Right ventricle myocardium inferior (tissue), 1 donor: ENCODE results near the gene CALU. TPM values are rescaled to one million over a fixed set of nuclear protein-coding genes. Genes with fewer than 3 reads are reported as not detected.
A peak's percentile ranks its signal among the peaks of the same experiment; 100 is the strongest.

ENCODE experiments used
- ATAC-seq: fragments of 200-7000 bp; cut with Tn5 transposase; one replicate; pipeline ENCODE4 v1.9.1; 2020; ENCODE audit warnings: mild to moderate bottlenecking, moderate library complexity
- DNase-seq: peaks from one replicate; pipeline ENCODE4 v3.0.0; 2021; ENCODE audit errors: missing footprints
- intact Hi-C: fragments of 100-400 bp; cut with DNase I; formaldehyde crosslinking; loops from one replicate; pipeline ENCODE4 v1.11.0; 2022
- long read RNA-seq: library from polyadenylated mRNA; unstranded; transcript quantifications from one replicate; pipeline ENCODE4 v2.0.0, GENCODE V29; 2021
- total RNA-seq: library from RNA; stranded (reverse); fragmentation: NEBNext Ultra II Directional; extraction: Animal tissue kit (Norgen Biotek cat#: 25700); gene quantifications from one replicate; pipeline ENCODE4 v1.2.1, GENCODE V29; 2021
- donor health status: DM: no; HTN: yes; CAD: no; lungs with severe emphysema.

CALU gene
- total RNA-seq: 183 TPM
- long read RNA-seq, transcript CALU-202 (7 exons, 2,438 nt): minor isoform, 45 of 283 reads
- long read RNA-seq, transcript CALU-201 (7 exons, 3,357 nt): major isoform, 217 of 283 reads
- long read RNA-seq, partial matches to known transcripts: 13 of 283 reads
- long read RNA-seq, other reads (novel, unspliced or antisense): 6 of 283 reads

GRCh38 chr7:128739048-128739962 is at the start of gene CALU:
CALU (plus strand) TSS chr7:128739359; CDS start chr7:128748584, 9,225 bp downstream.
- peak; percentile 98 for DNase-seq
- peak; percentile 99 for ATAC-seq
- intact Hi-C loops: loop anchor here (5.0 kb wide), 2 partner anchors 53 to 123 kb away; partner anchors contain the start of genes ATP6V1F and CCDC136

GRCh38 chr7:128691227-128691626 is 47.9 kb upstream of the CALU start:
- intact Hi-C loops: no loop called here
- no peak for DNase-seq
- ATAC-seq: no peak

GRCh38 chr7:128692623-128693270 is 46.4 kb upstream of the CALU start:
- intact Hi-C loops: no loop called here
- no peak for DNase-seq
- ATAC-seq: no peak

- ATAC-seq (no peak), DNase-seq (no peak)
- intact Hi-C loops: no loop called here
These were observed 45.7 kb upstream of the CALU start for GRCh38 chr7:128693373-128694015.

- no peak for ATAC-seq
- intact Hi-C loops: no loop called here
- no peak for DNase-seq
These were observed 44.4 kb upstream of the CALU start for GRCh38 chr7:128694738-128695137.

GRCh38 chr7:128697302-128697905 is 41.8 kb upstream of the CALU start:
- DNase-seq: no peak
- ATAC-seq: peak; percentile 28
- intact Hi-C loops: no loop called here

GRCh38 chr7:128699196-128699712 is 39.9 kb upstream of the CALU start:
- intact Hi-C loops: no loop called here
- ATAC-seq (no peak), DNase-seq (no peak)

GRCh38 chr7:128699895-128700294 is 39.3 kb upstream of the CALU start:
- ATAC-seq (no peak), DNase-seq (no peak)
- intact Hi-C loops: no loop called here

- ATAC-seq (no peak), DNase-seq (no peak)
- intact Hi-C loops: no loop called here
These were observed 37.9 kb upstream of the CALU start for GRCh38 chr7:128701062-128701785.

- intact Hi-C loops: no loop called here
- no peak for ATAC-seq
- no peak for DNase-seq
These were observed 35.4 kb upstream of the CALU start for GRCh38 chr7:128703609-128704241.

- intact Hi-C loops: no loop called here
- DNase-seq (no peak), ATAC-seq (no peak)
These were observed 33.2 kb upstream of the CALU start for GRCh38 chr7:128705891-128706333.

GRCh38 chr7:128707752-128708151 is 31.4 kb upstream of the CALU start:
- ATAC-seq: no peak
- DNase-seq: no peak
- intact Hi-C loops: no loop called here

GRCh38 chr7:128708235-128708634 is 30.9 kb upstream of the CALU start:
- ATAC-seq (no peak), DNase-seq (no peak)
- intact Hi-C loops: no loop called here

- ATAC-seq (no peak), DNase-seq (no peak)
- intact Hi-C loops: no loop called here
These were observed 30.3 kb upstream of the CALU start for GRCh38 chr7:128708824-128709223.

- ATAC-seq (no peak), DNase-seq (no peak)
- intact Hi-C loops: no loop called here
These were observed 28.7 kb upstream of the CALU start for GRCh38 chr7:128710481-128710880.

GRCh38 chr7:128713794-128714193 is 25.4 kb upstream of the CALU start:
- intact Hi-C loops: no loop called here
- no peak for ATAC-seq
- no peak for DNase-seq

- intact Hi-C loops: no loop called here
- no peak for ATAC-seq
- DNase-seq: no peak
These were observed 24.3 kb upstream of the CALU start for GRCh38 chr7:128714701-128715495.
